WTC11 (cell line): ENCODE data around the gene NLRX1. TPM values are rescaled to one million over a fixed set of nuclear protein-coding genes. Genes with fewer than 3 reads are reported as not detected.

Experiments
- ATAC-seq: fragments of 200-7000 bp; cut with Tn5 transposase; 2 replicates; pipeline ENCODE4 v1.10.0; 2021; ENCODE audit warnings: mild to moderate bottlenecking, moderate library complexity
- CTCF ChIA-PET: fragments of 300-600 bp; sonication (Branson Sonifier 250); formaldehyde crosslinking; loops from one replicate; lab custom pipeline; 2021; ENCODE audit warnings: antibody characterized with exemption; lab: Charles Lee
- POLR2A ChIA-PET: fragments of 350-600 bp; sonication (Branson Sonifier 250); formaldehyde crosslinking; loops from one replicate; lab custom pipeline; 2021; ENCODE audit warnings: antibody characterized with exemption; lab: Charles Lee
- DNase-seq: peaks from one replicate; pipeline ENCODE4 v3.0.0; 2021; ENCODE audit warnings: low spot score
- H3K27ac Mint-ChIP-seq: 2 replicates; pipeline ENCODE4 v1.8.0; 2021; ENCODE audit warnings: mixed read lengths
- H3K27me3 Mint-ChIP-seq: 2 replicates; pipeline ENCODE4 v1.8.0; 2021; ENCODE audit warnings: low read depth, mild to moderate bottlenecking, moderate library complexity, mixed read lengths
- H3K36me3 Mint-ChIP-seq: 2 replicates; pipeline ENCODE4 v1.8.0; 2021; ENCODE audit warnings: mixed read lengths
- H3K4me1 Mint-ChIP-seq: 2 replicates; pipeline ENCODE4 v1.8.0; 2022; ENCODE audit warnings: mixed read lengths
- H3K4me3 Mint-ChIP-seq: 2 replicates; pipeline ENCODE4 v1.8.0; 2021; ENCODE audit warnings: mild to moderate bottlenecking, moderate library complexity, mixed read lengths
- H3K9me3 Mint-ChIP-seq: 2 replicates; pipeline ENCODE4 v1.8.0; 2021; ENCODE audit warnings: mixed read lengths
- AFF4 ChIP-seq: sonication (generic); formaldehyde crosslinking; IDR thresholded peaks from 2 replicates; pipeline ENCODE4 v1.8.1; 2023; ENCODE audit warnings: mild to moderate bottlenecking, missing genetic modification reagents, borderline replicate concordance
- AR ChIP-seq: fragments of 250-450 bp; sonication (Bioruptor Pico); IDR thresholded peaks from 2 replicates; pipeline ENCODE4 v1.9.0; 2021; ENCODE audit warnings: mild to moderate bottlenecking
- ELF4 ChIP-seq: sonication (generic); formaldehyde crosslinking; IDR thresholded peaks from 2 replicates; pipeline ENCODE4 v1.8.1; 2022; ENCODE audit warnings: low read depth, mild to moderate bottlenecking, moderate library complexity, missing genetic modification reagents
- EMX1 ChIP-seq: fragments of 250-450 bp; sonication (Bioruptor Pico); IDR thresholded peaks from 2 replicates; pipeline ENCODE4 v1.8.0; 2021; ENCODE audit warnings: mild to moderate bottlenecking
- FOXP1 ChIP-seq: sonication (generic); formaldehyde crosslinking; IDR thresholded peaks from 2 replicates; pipeline ENCODE4 v1.8.0; 2022; ENCODE audit warnings: missing genetic modification reagents, mild to moderate bottlenecking, moderate library complexity, borderline replicate concordance
- PRDM15 ChIP-seq: sonication (generic); formaldehyde crosslinking; IDR thresholded peaks from 2 replicates; pipeline ENCODE4 v1.8.0; 2022; ENCODE audit warnings: missing genetic modification reagents
- PRRX2 ChIP-seq: fragments of 250-450 bp; sonication (Bioruptor Pico); IDR thresholded peaks from 2 replicates; pipeline ENCODE4 v1.8.0; 2021; ENCODE audit warnings: mild to moderate bottlenecking
- ZBTB21 ChIP-seq: sonication (generic); formaldehyde crosslinking; IDR thresholded peaks from 2 replicates; pipeline ENCODE4 v1.8.1; 2023; ENCODE audit warnings: mild to moderate bottlenecking, missing genetic modification reagents, borderline replicate concordance
- ZNF219 ChIP-seq: sonication (generic); formaldehyde crosslinking; IDR thresholded peaks from 2 replicates; pipeline ENCODE4 v1.8.0; 2023; ENCODE audit warnings: missing genetic modification reagents, mild to moderate bottlenecking, borderline replicate concordance
- ZNF416 ChIP-seq: fragments of 250-450 bp; sonication (Bioruptor Pico); IDR thresholded peaks from 2 replicates; pipeline ENCODE4 v1.9.0; 2021; ENCODE audit warnings: mild to moderate bottlenecking, inconsistent platforms
- total RNA-seq: library from RNA; stranded (reverse); gene quantifications from 3 replicates; pipeline ENCODE4 v1.2.3, GENCODE V29; 2021
- TF ChIP-seq, protein P1 (sequence below): sonication (generic); formaldehyde crosslinking; IDR thresholded peaks from 2 replicates; pipeline ENCODE4 v1.8.1; 2022; ENCODE audit warnings: mild to moderate bottlenecking, moderate library complexity, missing genetic modification reagents
- TF ChIP-seq, protein P2 (sequence below): sonication (generic); formaldehyde crosslinking; IDR thresholded peaks from 2 replicates; pipeline ENCODE4 v1.8.0; 2023; ENCODE audit warnings: mild to moderate bottlenecking, missing genetic modification reagents
- TF ChIP-seq, protein P3 (sequence below): sonication (generic); formaldehyde crosslinking; IDR thresholded peaks from 2 replicates; pipeline ENCODE4 v1.8.1; 2023; ENCODE audit warnings: mild to moderate bottlenecking, missing genetic modification reagents, moderate library complexity
- TF ChIP-seq, protein P4 (sequence below): fragments of 250-450 bp; sonication (Bioruptor Pico); IDR thresholded peaks from 2 replicates; pipeline ENCODE4 v1.8.0; 2021; ENCODE audit warnings: mild to moderate bottlenecking
- TF ChIP-seq, protein P5 (sequence below): fragments of 250-450 bp; sonication (Bioruptor Pico); IDR thresholded peaks from 2 replicates; pipeline ENCODE4 v1.9.0; 2021; ENCODE audit warnings: moderate library complexity, mild to moderate bottlenecking, inconsistent platforms, borderline replicate concordance
- TF ChIP-seq, protein P6 (sequence below): sonication (generic); formaldehyde crosslinking; IDR thresholded peaks from 2 replicates; pipeline ENCODE4 v1.8.0; 2022; ENCODE audit warnings: mild to moderate bottlenecking, missing genetic modification reagents

NLRX1 gene
- total RNA-seq, 1 experiment from 2014 or later, result 20.8 TPM

DNA sequence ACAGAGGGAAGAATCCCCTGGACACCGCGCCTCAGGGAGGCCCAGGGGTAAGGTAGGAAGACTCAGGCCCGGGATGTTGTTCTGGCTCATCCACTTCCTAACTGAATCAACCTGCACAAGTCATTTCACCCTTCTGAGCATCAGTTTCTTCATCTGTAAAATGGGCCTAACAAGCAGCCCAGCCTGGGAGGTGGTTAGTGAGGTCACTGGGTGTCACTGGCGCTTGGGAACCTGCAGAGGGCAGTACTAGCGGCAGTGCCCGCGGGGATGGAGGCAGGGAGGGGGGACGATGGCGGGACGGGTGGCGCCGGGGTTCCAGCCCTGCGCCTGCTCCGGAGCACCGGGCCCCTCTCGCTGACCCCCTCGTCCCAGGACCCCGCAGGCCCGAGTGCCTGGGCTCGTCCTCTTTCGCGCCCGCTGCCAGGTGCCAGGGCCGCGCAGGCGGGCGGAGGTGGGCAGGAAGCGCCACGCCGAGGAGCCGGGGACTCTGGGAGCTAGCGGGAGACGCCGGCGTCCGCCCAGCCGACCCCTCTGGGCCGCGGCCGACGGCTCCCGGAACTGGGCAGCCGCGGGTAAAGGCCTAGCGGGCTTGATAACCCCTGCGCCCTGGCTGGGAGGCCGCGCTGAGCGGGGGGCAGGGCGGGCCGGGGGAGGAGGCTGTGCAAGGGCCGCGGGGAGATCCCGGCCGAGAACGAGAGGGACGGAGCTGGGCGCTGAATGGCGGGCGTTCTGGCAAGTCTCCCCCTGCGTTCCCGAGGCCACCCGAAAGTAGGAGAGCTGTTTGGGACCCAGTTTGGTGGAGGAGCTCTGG is at the start of gene NLRX1 (continued):
- TF ChIP-seq, protein P1, sequence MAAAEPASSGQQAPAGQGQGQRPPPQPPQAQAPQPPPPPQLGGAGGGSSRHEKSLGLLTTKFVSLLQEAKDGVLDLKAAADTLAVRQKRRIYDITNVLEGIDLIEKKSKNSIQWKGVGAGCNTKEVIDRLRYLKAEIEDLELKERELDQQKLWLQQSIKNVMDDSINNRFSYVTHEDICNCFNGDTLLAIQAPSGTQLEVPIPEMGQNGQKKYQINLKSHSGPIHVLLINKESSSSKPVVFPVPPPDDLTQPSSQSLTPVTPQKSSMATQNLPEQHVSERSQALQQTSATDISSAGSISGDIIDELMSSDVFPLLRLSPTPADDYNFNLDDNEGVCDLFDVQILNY (CRISPR knock-in tag), result peak; percentile 50; the same call in 1 of the 2 replicates
- peak; percentile 90; the same call in 1 of the 2 replicates for TF ChIP-seq AFF4 (CRISPR knock-in tag)
- no peak for TF ChIP-seq ELF4 (CRISPR knock-in tag)
- TF ChIP-seq, protein P2, sequence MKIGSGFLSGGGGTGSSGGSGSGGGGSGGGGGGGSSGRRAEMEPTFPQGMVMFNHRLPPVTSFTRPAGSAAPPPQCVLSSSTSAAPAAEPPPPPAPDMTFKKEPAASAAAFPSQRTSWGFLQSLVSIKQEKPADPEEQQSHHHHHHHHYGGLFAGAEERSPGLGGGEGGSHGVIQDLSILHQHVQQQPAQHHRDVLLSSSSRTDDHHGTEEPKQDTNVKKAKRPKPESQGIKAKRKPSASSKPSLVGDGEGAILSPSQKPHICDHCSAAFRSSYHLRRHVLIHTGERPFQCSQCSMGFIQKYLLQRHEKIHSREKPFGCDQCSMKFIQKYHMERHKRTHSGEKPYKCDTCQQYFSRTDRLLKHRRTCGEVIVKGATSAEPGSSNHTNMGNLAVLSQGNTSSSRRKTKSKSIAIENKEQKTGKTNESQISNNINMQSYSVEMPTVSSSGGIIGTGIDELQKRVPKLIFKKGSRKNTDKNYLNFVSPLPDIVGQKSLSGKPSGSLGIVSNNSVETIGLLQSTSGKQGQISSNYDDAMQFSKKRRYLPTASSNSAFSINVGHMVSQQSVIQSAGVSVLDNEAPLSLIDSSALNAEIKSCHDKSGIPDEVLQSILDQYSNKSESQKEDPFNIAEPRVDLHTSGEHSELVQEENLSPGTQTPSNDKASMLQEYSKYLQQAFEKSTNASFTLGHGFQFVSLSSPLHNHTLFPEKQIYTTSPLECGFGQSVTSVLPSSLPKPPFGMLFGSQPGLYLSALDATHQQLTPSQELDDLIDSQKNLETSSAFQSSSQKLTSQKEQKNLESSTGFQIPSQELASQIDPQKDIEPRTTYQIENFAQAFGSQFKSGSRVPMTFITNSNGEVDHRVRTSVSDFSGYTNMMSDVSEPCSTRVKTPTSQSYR, result no peak; the same call in 1 of the 2 replicates
- 0 out of 2 replicates have a peak, but pooled peaks have one; percentile 62 for TF ChIP-seq PRRX2 (CRISPR knock-in tag)
- TF ChIP-seq EMX1 (CRISPR knock-in tag), result peak; percentile 67
- no peak for TF ChIP-seq ZNF416
- TF ChIP-seq, protein P3, sequence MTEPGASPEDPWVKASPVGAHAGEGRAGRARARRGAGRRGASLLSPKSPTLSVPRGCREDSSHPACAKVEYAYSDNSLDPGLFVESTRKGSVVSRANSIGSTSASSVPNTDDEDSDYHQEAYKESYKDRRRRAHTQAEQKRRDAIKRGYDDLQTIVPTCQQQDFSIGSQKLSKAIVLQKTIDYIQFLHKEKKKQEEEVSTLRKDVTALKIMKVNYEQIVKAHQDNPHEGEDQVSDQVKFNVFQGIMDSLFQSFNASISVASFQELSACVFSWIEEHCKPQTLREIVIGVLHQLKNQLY, result no peak; the same call in 1 of the 2 replicates
- TF ChIP-seq AR (CRISPR knock-in tag), result no peak
- no peak for TF ChIP-seq ZNF219 (CRISPR knock-in tag)
- TF ChIP-seq, all 79 proteins: peak for 35

DNA sequence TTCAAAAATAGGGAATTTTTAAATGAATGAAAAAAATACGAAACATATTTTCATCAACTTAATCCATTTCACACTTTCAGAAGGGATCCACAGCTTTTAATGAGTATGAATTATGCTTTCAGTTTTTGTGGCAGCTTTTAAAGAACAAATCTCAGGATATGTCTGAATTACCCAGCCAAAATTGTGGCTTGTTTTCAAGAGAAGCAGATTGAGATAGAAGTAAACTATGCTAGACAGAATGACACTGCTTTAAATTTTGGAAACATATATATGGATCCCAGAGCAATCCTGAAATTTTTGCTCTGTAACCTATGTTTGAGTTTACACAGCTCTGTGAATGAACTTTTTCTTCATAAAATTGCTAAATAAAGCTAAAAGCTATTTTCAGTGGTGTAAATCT is 49.6 kb upstream of the NLRX1 start:
- Mint-ChIP-seq H3K9me3 (no peaks in the 10 kb centered on the region), H3K4me1 (peaks cover 27% of the 10 kb centered on the region), H3K4me3 (no peak overlapping the region), H3K36me3 (peaks cover 5% of the 10 kb centered on the region; the same call in 1 of the 2 replicates), H3K27ac (no peak overlapping the region), H3K27me3 (no peaks in the 10 kb centered on the region; the same call in 1 of the 2 replicates)
- ATAC-seq, result no peak
- DNase-seq, result no peak
- ChIA-PET CTCF (interaction anchor here (0.8 kb wide), 1 partner anchor 15 kb away, joined by 3 read pairs; no protein-coding TSS in a partner anchor), POLR2A (no interaction called here)
- TF ChIP-seq FOXP1 (CRISPR knock-in tag) (no peak), ELF4 (CRISPR knock-in tag) (no peak), ZBTB21 (CRISPR knock-in tag) (no peak), PRDM15 (CRISPR knock-in tag) (no peak)
- TF ChIP-seq, protein P4, sequence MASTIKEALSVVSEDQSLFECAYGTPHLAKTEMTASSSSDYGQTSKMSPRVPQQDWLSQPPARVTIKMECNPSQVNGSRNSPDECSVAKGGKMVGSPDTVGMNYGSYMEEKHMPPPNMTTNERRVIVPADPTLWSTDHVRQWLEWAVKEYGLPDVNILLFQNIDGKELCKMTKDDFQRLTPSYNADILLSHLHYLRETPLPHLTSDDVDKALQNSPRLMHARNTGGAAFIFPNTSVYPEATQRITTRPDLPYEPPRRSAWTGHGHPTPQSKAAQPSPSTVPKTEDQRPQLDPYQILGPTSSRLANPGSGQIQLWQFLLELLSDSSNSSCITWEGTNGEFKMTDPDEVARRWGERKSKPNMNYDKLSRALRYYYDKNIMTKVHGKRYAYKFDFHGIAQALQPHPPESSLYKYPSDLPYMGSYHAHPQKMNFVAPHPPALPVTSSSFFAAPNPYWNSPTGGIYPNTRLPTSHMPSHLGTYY, result no peak
- TF ChIP-seq, protein P5, sequence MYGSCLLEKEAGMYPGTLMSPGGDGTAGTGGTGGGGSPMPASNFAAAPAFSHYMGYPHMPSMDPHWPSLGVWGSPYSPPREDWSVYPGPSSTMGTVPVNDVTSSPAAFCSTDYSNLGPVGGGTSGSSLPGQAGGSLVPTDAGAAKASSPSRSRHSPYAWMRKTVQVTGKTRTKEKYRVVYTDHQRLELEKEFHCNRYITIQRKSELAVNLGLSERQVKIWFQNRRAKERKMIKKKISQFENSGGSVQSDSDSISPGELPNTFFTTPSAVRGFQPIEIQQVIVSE, result no peak
- TF ChIP-seq, protein P6, sequence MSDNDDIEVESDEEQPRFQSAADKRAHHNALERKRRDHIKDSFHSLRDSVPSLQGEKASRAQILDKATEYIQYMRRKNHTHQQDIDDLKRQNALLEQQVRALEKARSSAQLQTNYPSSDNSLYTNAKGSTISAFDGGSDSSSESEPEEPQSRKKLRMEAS, result no peak
